ENCODE results near the gene DOCK11. TPM values are rescaled to one million over a fixed set of nuclear protein-coding genes. Genes with fewer than 3 reads are reported as not detected.

DOCK11 gene
- total and polyA plus RNA-seq, 2 donors (not counting 1 experiment from before 2014, with no cell fraction given): 31.0 to 83.5 TPM

- H3K4me3 Mint-ChIP-seq: no peak overlapping the region
- H3K4me2 ChIP-seq (replicated peaks; ENCODE audit: low read depth, low read length, poor library complexity, severe bottlenecking): no peak overlapping the region
- WGBS (ENCODE audit: insufficient coverage): 100% methylated on average over 1 of the region's 9 CpGs
These were observed 39.3 kb downstream of the DOCK11 start for GRCh38 chrX:118534716-118535493.

More at GRCh38 chrX:118534716-118535493, 39.3 kb downstream of the DOCK11 start:
- no peak overlapping the region for H3K9ac ChIP-seq (ENCODE audit: low read length)
- no peaks in the 10 kb centered on the region for H4K20me1 ChIP-seq (ENCODE audit: control insufficient read depth, insufficient read depth, low read length, poor library complexity, severe bottlenecking)
- H3K36me3 ChIP-seq (replicated peaks in 1 of 2; ENCODE audit: control extremely low read depth in 1 of 2, control insufficient read depth in 1 of 2, extremely low read depth in 1 of 2, insufficient read depth in 2 of 2, low read length in 1 of 2): no peaks in the 10 kb centered on the region
- H3K27ac Mint-ChIP-seq: peak overlapping the region; percentile 70
- ChIA-PET POLR2A (interaction anchor here (0.5 to 2.7 kb wide), 2 partner anchors 39 to 971 kb away, joined by 5 to 11 read pairs; partner anchors contain the start of gene DOCK11), CTCF (interaction anchor here (0.8 to 2.2 kb wide), 4 partner anchors 9 to 38 kb away, joined by 3 to 11 read pairs (median 4); partner anchors contain the start of gene DOCK11)
- no peak overlapping the region for H3K4me3 ChIP-seq (ENCODE audit: control extremely low read depth in 1 of 5, extremely low read depth in 1 of 5, insufficient read depth in 1 of 5, low read depth in 2 of 5, low read length in 4 of 5)
- H3K79me2 ChIP-seq (ENCODE audit: control insufficient read depth, insufficient read depth, low read length): peaks cover 90% of the 10 kb centered on the region
- no peaks in the 10 kb centered on the region for H3K27me3 Mint-ChIP-seq
- no peak for DNase-seq
- H3K27me3 ChIP-seq (replicated peaks in 1 of 4; ENCODE audit: control extremely low read depth in 1 of 4, control insufficient read depth in 3 of 4, insufficient read depth in 4 of 4, low read length in 3 of 4): no peaks in the 10 kb centered on the region
- ATAC-seq (ENCODE audit: low read depth): no peak
- TF ChIP-seq EZH2 (IDR thresholded peaks at IDR 0.05; ENCODE audit: borderline replicate concordance, insufficient read depth, low read depth, low read length, poor library complexity, severe bottlenecking): no peak
- TF ChIP-seq, protein P1, sequence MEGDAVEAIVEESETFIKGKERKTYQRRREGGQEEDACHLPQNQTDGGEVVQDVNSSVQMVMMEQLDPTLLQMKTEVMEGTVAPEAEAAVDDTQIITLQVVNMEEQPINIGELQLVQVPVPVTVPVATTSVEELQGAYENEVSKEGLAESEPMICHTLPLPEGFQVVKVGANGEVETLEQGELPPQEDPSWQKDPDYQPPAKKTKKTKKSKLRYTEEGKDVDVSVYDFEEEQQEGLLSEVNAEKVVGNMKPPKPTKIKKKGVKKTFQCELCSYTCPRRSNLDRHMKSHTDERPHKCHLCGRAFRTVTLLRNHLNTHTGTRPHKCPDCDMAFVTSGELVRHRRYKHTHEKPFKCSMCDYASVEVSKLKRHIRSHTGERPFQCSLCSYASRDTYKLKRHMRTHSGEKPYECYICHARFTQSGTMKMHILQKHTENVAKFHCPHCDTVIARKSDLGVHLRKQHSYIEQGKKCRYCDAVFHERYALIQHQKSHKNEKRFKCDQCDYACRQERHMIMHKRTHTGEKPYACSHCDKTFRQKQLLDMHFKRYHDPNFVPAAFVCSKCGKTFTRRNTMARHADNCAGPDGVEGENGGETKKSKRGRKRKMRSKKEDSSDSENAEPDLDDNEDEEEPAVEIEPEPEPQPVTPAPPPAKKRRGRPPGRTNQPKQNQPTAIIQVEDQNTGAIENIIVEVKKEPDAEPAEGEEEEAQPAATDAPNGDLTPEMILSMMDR (IDR thresholded peaks at IDR 0.05): no peak
- peak overlapping the region in 1 of 2 donors; percentile 2 for H3K27ac ChIP-seq (ENCODE audit: low read length in 2 of 2)
- no peaks in the 10 kb centered on the region for H3K9me3 Mint-ChIP-seq (ENCODE audit: insufficient read depth)
- intact Hi-C loops (cut with micrococcal nuclease): no loop called here
- H2AFZ ChIP-seq (ENCODE audit: insufficient read depth, low read depth, low read length, poor library complexity, severe bottlenecking): no peak overlapping the region
- peaks cover 68% of the 10 kb centered on the region for H3K4me1 Mint-ChIP-seq
- peaks cover 59 to 69% of the 10 kb centered on the region in 2 donors for H3K4me1 ChIP-seq (ENCODE audit: control insufficient read depth in 2 of 2, insufficient read depth in 2 of 2, low read length in 2 of 2)
- H3K9me3 ChIP-seq (ENCODE audit: control extremely low read depth in 1 of 3, control insufficient read depth in 2 of 3, insufficient read depth in 1 of 3, low read length in 2 of 3): no peaks in the 10 kb centered on the region
